Measurements from ENCODE around the gene ALDH1B1.

ALDH1B1 gene

GRCh38 chr9:38406476-38407186 is 14.1 kb downstream of the ALDH1B1 start:
- H3K27ac ChIP-seq = no peak overlapping the region
- DNase-seq (ENCODE audit: low read depth, low spot score) = no peak

GRCh38 chr9:38408719-38409118 is 16.2 kb downstream of the ALDH1B1 start:
- H3K27ac ChIP-seq = no peak overlapping the region
- DNase-seq (ENCODE audit: low read depth, low spot score) = no peak

- no peak overlapping the region for H3K27ac ChIP-seq
- DNase-seq (ENCODE audit: low read depth, low spot score) = no peak
These were observed 20.2 kb downstream of the ALDH1B1 start for GRCh38 chr9:38412751-38413150.

- no peak for DNase-seq (ENCODE audit: low read depth, low spot score)
- no peak overlapping the region for H3K27ac ChIP-seq
These were observed 20.8 kb downstream of the ALDH1B1 start for GRCh38 chr9:38413283-38413682.

GRCh38 chr9:38414040-38414723 is 21.7 kb downstream of the ALDH1B1 start:
- DNase-seq (ENCODE audit: low read depth, low spot score) = no peak
- no peak overlapping the region for H3K27ac ChIP-seq

GRCh38 chr9:38415856-38416255 is 23.4 kb downstream of the ALDH1B1 start:
- H3K27ac ChIP-seq = no peak overlapping the region
- DNase-seq (ENCODE audit: low read depth, low spot score) = no peak

- no peak overlapping the region for H3K27ac ChIP-seq
- no peak for DNase-seq (ENCODE audit: low read depth, low spot score)
These were observed 24.0 kb downstream of the ALDH1B1 start for GRCh38 chr9:38416461-38416860.

GRCh38 chr9:38417003-38417945 is 24.8 kb downstream of the ALDH1B1 start:
- no peak overlapping the region for H3K27ac ChIP-seq
- no peak for DNase-seq (ENCODE audit: low read depth, low spot score)

GRCh38 chr9:38418366-38418765 is 25.9 kb downstream of the ALDH1B1 start:
- H3K27ac ChIP-seq = no peak overlapping the region
- no peak for DNase-seq (ENCODE audit: low read depth, low spot score)

- DNase-seq (ENCODE audit: low read depth, low spot score) = no peak
- H3K27ac ChIP-seq = no peak overlapping the region
These were observed 26.7 kb downstream of the ALDH1B1 start for GRCh38 chr9:38419181-38419580.

GRCh38 chr9:38421498-38422211 is 29.2 kb downstream of the ALDH1B1 start:
- H3K27ac ChIP-seq = no peak overlapping the region

GRCh38 chr9:38422555-38423260 is 30.2 kb downstream of the ALDH1B1 start:
- no peak for DNase-seq (ENCODE audit: low read depth, low spot score)
- H3K27ac ChIP-seq = no peak overlapping the region

More at GRCh38 chr9:38421498-38422211, 29.2 kb downstream of the ALDH1B1 start:
- no peak for DNase-seq (ENCODE audit: low read depth, low spot score)

- no peak overlapping the region for H3K27ac ChIP-seq
- no peak for DNase-seq (ENCODE audit: low read depth, low spot score)
These were observed 30.9 kb downstream of the ALDH1B1 start for GRCh38 chr9:38423273-38423972.

GRCh38 chr9:38423973-38424843 is 31.7 kb downstream of the ALDH1B1 start, which contains the start of gene IGFBPL1:
Gene IGFBPL1 (minus strand): TSS chr9:38424454. CDS start chr9:38424424, 30 bp downstream.
- DNase-seq (ENCODE audit: low read depth, low spot score) = no peak
- no peak within 1 kb of the TSS for H3K27ac ChIP-seq

GRCh38 chr9:38424918-38425317 is 32.4 kb downstream of the ALDH1B1 start:
- no peak for DNase-seq (ENCODE audit: low read depth, low spot score)
- H3K27ac ChIP-seq = no peak overlapping the region

GRCh38 chr9:38428062-38428461 is 35.6 kb downstream of the ALDH1B1 start:
- H3K27ac ChIP-seq = no peak overlapping the region
- no peak for DNase-seq (ENCODE audit: low read depth, low spot score)

- no peak for DNase-seq (ENCODE audit: low read depth, low spot score)
- H3K27ac ChIP-seq = no peak overlapping the region
These were observed 38.6 kb downstream of the ALDH1B1 start for GRCh38 chr9:38431116-38431515.
